Heart right ventricle (tissue), 16 donors: ENCODE data around the gene GABRG1. TPM values are rescaled to one million over a fixed set of nuclear protein-coding genes. Genes with fewer than 3 reads are reported as not detected.

Source experiments
- ATAC-seq, 8 donors: fragments of 200-7000 bp; cut with Tn5 transposase; one replicate each; pipeline ENCODE4 v1.9.1; 2020; ENCODE audit warnings: mild to moderate bottlenecking in 8 of 8, moderate library complexity in 8 of 8, moderate number of reproducible peaks in 1 of 8
- DNase-seq, 2 donors: peaks; one replicate each; pipeline ENCODE4 v3.0.0-alpha.2; 2020
- H3K27ac ChIP-seq, 10 donors: fragments of 200-600 bp; sonication (generic) in 2 of 10; one replicate each; pipeline versions ENCODE4 v1.5.0 to v1.8.0; 2020 to 2022; ENCODE audit warnings: mild to moderate bottlenecking in 3 of 10
- H3K27me3 ChIP-seq, 7 donors: fragments of 200-600 bp; one replicate each; pipeline ENCODE4 v1.8.0; 2021 to 2022; ENCODE audit warnings: mild to moderate bottlenecking in 2 of 7
- H3K36me3 ChIP-seq, 9 donors: fragments of 200-600 bp; sonication (generic) in 1 of 9; one replicate each; pipeline versions ENCODE4 v1.5.0 to v1.8.0; 2020 to 2022; ENCODE audit warnings: mild to moderate bottlenecking in 2 of 9
- H3K4me1 ChIP-seq, 9 donors: fragments of 200-600 bp; sonication (generic) in 1 of 9; one replicate each; pipeline versions ENCODE4 v1.5.0 to v1.8.0; 2020 to 2022; ENCODE audit warnings: mild to moderate bottlenecking in 4 of 9
- H3K4me3 ChIP-seq, 10 donors: fragments of 200-600 bp; sonication (generic) in 2 of 10; one replicate each; pipeline versions ENCODE4 v1.5.0 to v1.8.0; 2020 to 2022; ENCODE audit warnings: mild to moderate bottlenecking in 7 of 10, moderate library complexity in 2 of 10
- H3K9me3 ChIP-seq, 11 donors: fragments of 200-600 bp in 10 of 11; sonication (generic) in 2 of 11; one replicate each; pipeline versions ENCODE4 v1.5.0 to v1.8.0; 2013 to 2022; ENCODE audit warnings: mild to moderate bottlenecking in 2 of 11, control low read depth in 1 of 11, moderate library complexity in 1 of 11
- WGBS, 2 donors: extraction: QIAGEN DNeasy Blood & Tissue Kit; methylation state at CpG; one replicate each; pipeline ENCODE4 v1.1.7; 2013; ENCODE audit warnings: inconsistent platforms in 1 of 2; 5-methylcytosine and 5-hydroxymethylcytosine counted together
- intact Hi-C, 10 donors: fragments of 100-400 bp; cut with DNase I; formaldehyde crosslinking; loops; one replicate each; pipeline versions ENCODE4 v1.11.1 to v1.14.2; 2022
- long read RNA-seq, 3 donors: library from polyadenylated mRNA; unstranded; transcript quantifications; one replicate each; pipeline ENCODE4 v2.0.0, GENCODE V29; 2020 to 2021
- polyA plus RNA-seq, 2 donors: library from polyadenylated mRNA; stranded (reverse); fragments of 200-250 nt; gene quantifications; one replicate each; pipeline ENCODE4 v1.2.3, GENCODE V29; 2013
- total RNA-seq, 10 donors: library from RNA; stranded (reverse); fragmentation: NEBNext Ultra II Directional in 3 of 10; extraction: Animal tissue kit (Norgen Biotek cat#: 25700) in 3 of 10; gene quantifications; one replicate each; pipeline versions ENCODE4 v1.2.1 to v1.2.4, GENCODE V29; 2021 to 2023
- TF ChIP-seq, protein P1 (sequence below), 9 donors: fragments of 200-600 bp; sonication (generic) in 2 of 9; IDR thresholded peaks; one replicate each; pipeline versions ENCODE4 v1.5.0 to v1.8.0; 2021 to 2022; ENCODE audit warnings: antibody characterized with exemption in 9 of 9, mild to moderate bottlenecking in 5 of 9, moderate library complexity in 1 of 9
- donor health status: Arrhythmogenic right ventricular cardiomyopathy.
- donor health status: ischemic (EF 13 %, LVEDD 7.1; RV severe dilation, severe dysfunction).
- donor health status: healthy with polysubstance abuse.
- donor health status: DM: no; HTN: yes; CAD: no.
- donor health status: DM: no; HTN: no; CAD: no.
- donor health status: ischemic (EF 25% LVEDD 6.9; RV normal size, moderate dysfunction).
- donor health status: ischemic (EF 25% LVEDD 5.7; RV mildly dilated, moderate dysfunction).
- donor health status: healthy.
- donor health status: DM: yes; HTN: yes; CAD: no.
- donor health status: Ischemic cardiomyopathy.
- donor health status: ischemic (EF 35%, LVEDD 5.7; RV mildly dilated, moderate dysfunction).
- donor health status: nonischemic (EF 11% LVEDD 7.7; RV severe dilation, severe dysfunction).
- donor health status: DM: yes; HTN: yes; CAD: no.
- donor health status: PGD.
- donor health status: ischemic (EF 29% LVEDD 5.4; RV normal size, mild dysfunction).
- donor health status: nonischemic (EF 23%, LVEDD 6.1; RV moderate dilation, normal function).

Gene GABRG1
- not detected for total RNA-seq
- not detected for polyA plus RNA-seq
- long read RNA-seq, donor 1 = 0 reads
- long read RNA-seq, donor 2 = 0 reads
- long read RNA-seq, donor 3 = 0 reads

DNA sequence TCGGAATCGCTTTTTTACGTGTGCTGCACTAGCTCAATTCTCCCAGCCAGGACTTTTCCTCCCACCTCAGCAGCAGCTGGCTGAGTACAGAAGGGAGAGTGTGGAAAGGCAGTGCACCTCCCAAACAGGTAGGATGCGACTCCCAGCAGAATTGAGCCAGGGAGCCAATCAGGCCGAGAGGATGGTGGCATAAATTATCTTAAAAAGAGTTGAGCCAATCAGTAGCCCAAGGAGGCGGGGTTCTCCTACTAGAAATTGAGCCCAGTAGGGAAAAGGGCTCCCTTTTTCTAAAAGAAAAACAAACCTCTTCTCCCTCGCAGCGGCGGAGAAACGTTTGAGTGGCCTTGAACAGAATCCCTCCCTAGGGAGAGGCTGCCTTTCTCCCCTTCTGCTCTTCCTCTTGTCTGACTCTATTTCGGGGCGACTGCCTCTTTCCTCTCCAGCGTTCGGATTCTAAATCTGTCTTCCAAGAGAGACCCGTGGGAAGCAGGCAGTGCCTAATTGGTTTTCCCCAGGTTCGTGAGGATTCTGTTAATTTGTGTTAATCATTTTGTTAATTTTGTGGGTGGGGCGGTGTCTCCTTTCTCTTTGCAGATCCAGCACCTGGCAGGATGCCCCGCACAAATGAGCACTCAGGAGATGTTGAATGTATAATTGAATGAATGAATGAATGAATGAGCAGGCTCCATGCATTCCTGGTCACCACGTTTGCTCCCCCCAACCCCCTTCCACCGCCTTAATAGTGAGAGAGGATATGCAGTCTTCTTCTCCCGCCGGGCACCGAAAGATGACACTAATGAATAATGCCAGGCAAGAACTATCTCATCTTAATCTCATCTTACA is at the start of gene GABRG1:
TSS of gene GABRG1 (minus strand) at position 142 of the 843 bp plus-strand sequence. CDS start at position 1, 141 bp downstream.
- ATAC-seq (no peak), DNase-seq (no peak)

DNA sequence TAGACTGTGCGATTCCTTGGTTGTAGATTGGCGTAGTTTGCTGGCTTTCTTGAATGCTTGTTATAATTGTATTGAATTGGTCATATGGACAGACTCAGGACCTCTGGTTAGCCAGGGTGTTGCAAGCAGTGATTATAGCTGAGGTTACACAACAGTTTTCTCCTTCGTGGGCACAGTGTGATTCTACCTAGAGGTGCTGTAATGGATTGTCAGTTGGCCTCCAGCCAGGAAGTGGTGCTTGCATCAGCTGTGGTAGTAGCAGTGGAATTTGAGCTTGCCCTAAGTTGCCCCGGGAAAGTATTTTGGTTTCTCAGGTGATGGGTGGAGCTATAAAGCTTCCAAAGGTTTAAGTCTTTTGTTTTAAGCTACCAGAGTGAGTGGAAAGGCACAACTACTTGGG is 23.1 kb upstream of the GABRG1 start:
- intact Hi-C loops = no loop called here

More for the DNA sequence above, at the start of gene GABRG1:
- Histone ChIP-seq H3K27ac (no peak within 1 kb of the TSS), H3K27me3 (peaks cover 0 to 14% (median 7%) of the 10 kb centered on the region in 7 donors), H3K36me3 (no peaks in the 10 kb centered on the region), H3K9me3 (no peaks in the 10 kb centered on the region), H3K4me3 (peak within 1 kb of the TSS in 2 of 10 donors; percentile 9 to 14), H3K4me1 (peaks cover 0 to 4% (median 0%) of the 10 kb centered on the region in 9 donors)
- WGBS, 2 donors = 9 to 12% methylated on average over 23 of the region's 23 CpGs
- TF ChIP-seq, protein P1, sequence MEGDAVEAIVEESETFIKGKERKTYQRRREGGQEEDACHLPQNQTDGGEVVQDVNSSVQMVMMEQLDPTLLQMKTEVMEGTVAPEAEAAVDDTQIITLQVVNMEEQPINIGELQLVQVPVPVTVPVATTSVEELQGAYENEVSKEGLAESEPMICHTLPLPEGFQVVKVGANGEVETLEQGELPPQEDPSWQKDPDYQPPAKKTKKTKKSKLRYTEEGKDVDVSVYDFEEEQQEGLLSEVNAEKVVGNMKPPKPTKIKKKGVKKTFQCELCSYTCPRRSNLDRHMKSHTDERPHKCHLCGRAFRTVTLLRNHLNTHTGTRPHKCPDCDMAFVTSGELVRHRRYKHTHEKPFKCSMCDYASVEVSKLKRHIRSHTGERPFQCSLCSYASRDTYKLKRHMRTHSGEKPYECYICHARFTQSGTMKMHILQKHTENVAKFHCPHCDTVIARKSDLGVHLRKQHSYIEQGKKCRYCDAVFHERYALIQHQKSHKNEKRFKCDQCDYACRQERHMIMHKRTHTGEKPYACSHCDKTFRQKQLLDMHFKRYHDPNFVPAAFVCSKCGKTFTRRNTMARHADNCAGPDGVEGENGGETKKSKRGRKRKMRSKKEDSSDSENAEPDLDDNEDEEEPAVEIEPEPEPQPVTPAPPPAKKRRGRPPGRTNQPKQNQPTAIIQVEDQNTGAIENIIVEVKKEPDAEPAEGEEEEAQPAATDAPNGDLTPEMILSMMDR (IDR thresholded peaks at IDR 0.05) = no peak
- intact Hi-C loops = no loop called here

DNA sequence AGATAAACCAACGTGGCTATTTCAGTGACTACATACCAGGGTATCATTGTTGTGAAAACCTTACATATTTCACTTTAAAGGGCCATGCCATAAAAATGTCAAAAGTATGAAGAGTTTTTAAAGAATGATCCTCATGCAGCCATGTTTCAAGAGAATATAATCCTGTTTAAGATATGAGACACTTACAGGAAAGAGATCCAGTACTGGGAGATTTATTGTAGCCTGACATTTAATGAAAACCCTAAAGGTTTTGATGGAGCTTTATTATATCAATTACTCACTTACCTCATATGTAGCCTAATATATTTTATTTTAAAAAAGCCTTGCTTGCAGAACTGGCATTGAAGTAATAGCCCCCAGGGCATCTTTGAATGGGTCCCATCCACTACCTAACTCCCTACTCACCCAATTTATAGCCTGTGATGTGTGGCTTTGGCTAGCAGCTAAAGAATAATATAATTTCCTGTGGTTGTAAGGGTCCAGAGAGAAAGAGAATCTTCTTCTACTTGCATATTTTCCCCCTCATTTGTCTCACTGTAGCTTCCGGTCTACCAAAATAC is 7.7 kb upstream of the GABRG1 start:
- TF ChIP-seq, protein P1 (IDR thresholded peaks at IDR 0.05) = no peak
- intact Hi-C loops = no loop called here
- H3K9me3 ChIP-seq = peaks cover 0 to under 1% (median 0%) of the 10 kb centered on the region in 11 donors
- DNase-seq = no peak
- no peaks in the 10 kb centered on the region for H3K4me1 ChIP-seq
- H3K4me3 ChIP-seq = no peak overlapping the region
- no peak for ATAC-seq
- H3K27ac ChIP-seq = no peak overlapping the region
- H3K36me3 ChIP-seq = no peaks in the 10 kb centered on the region
- peaks cover 0 to 3% (median 0%) of the 10 kb centered on the region in 7 donors for H3K27me3 ChIP-seq
- 33 to 68% methylated on average over 2 of the region's 2 CpGs for WGBS, 2 donors

More for the DNA sequence above, 23.1 kb upstream of the GABRG1 start:
- ATAC-seq = no peak
- peaks cover 0 to 53% (median 12%) of the 10 kb centered on the region in 11 donors for H3K9me3 ChIP-seq
- no peaks in the 10 kb centered on the region for H3K27me3 ChIP-seq
- no peak overlapping the region for H3K27ac ChIP-seq
- no peak overlapping the region for H3K4me3 ChIP-seq
- no peaks in the 10 kb centered on the region for H3K4me1 ChIP-seq
- DNase-seq = no peak
- TF ChIP-seq, protein P1 (IDR thresholded peaks at IDR 0.05) = no peak
- 70 to 71% methylated on average over 4 of the region's 4 CpGs for WGBS, 2 donors
- H3K36me3 ChIP-seq = no peaks in the 10 kb centered on the region

DNA sequence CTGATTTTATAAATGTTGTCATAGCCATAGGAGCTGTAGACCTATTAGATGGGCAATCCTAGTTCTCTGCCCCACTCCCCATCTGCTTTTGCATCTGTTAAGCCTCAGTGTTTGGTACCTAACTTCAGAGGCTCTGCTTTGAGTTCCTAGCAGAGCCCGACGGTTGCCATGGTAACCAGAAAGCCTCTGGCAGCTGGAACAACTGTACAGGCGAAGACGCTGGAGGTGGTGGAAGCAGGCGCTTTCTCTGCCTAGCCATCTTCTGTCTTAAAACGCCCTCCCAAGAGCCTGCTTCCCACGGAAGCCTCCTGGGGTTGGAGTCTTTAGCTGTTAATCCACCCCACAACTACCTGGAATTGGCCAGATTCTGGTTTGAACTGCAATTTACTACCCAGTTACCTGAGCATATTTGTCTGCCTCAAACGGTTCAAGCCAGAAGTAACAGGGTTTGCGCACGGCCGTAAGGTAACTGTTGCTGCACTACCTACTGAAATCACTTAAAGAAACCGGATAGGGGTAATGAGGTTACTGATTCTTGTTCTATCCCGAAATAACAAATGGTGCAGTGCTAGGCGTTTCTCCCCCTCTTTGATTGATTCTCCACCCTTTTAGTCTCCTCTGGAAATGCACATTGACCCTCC is 1.0 kb upstream of the GABRG1 start:
- no peak for DNase-seq
- Histone ChIP-seq H3K36me3 (no peaks in the 10 kb centered on the region), H3K4me1 (peaks cover 0 to 4% (median 0%) of the 10 kb centered on the region in 9 donors), H3K9me3 (no peaks in the 10 kb centered on the region), H3K27ac (no peak overlapping the region), H3K4me3 (no peak overlapping the region), H3K27me3 (peaks cover 0 to 14% (median 7%) of the 10 kb centered on the region in 7 donors)
- no peak for ATAC-seq
- 32 to 38% methylated on average over 14 of the region's 14 CpGs for WGBS, 2 donors
- intact Hi-C loops = no loop called here
- TF ChIP-seq, protein P1 (IDR thresholded peaks at IDR 0.05) = no peak
